Heart left ventricle (tissue), 16 donors: ENCODE data around the gene SLC29A3. TPM values are rescaled to one million over a fixed set of nuclear protein-coding genes. Genes with fewer than 3 reads are reported as not detected.

ENCODE experiments used
- ATAC-seq, 4 donors: fragments of 200-7000 bp; cut with Tn5 transposase; one replicate each; pipeline ENCODE4 v1.9.1; 2020 to 2022; ENCODE audit warnings: moderate library complexity in 4 of 4, mild to moderate bottlenecking in 3 of 4, moderate number of reproducible peaks in 1 of 4
- DNase-seq, 5 donors: peaks; one replicate each; pipeline ENCODE4 v3.0.0-alpha.2; 2020
- H3K27ac ChIP-seq, 12 donors: fragments of 200-600 bp; sonication (generic) in 4 of 12; one replicate each; pipeline versions ENCODE4 v1.5.0 to v1.8.0; 2016 to 2022; ENCODE audit warnings: mild to moderate bottlenecking in 2 of 12
- H3K27me3 ChIP-seq, 9 donors: fragments of 200-600 bp; sonication (generic) in 2 of 9; one replicate each; pipeline versions ENCODE4 v1.5.1 to v1.8.0; 2016 to 2022; ENCODE audit warnings: mild to moderate bottlenecking in 3 of 9
- H3K36me3 ChIP-seq, 9 donors: fragments of 200-600 bp; sonication (generic) in 2 of 9; one replicate each; pipeline versions ENCODE4 v1.5.0 to v1.8.0; 2018 to 2022; ENCODE audit warnings: mild to moderate bottlenecking in 2 of 9
- H3K4me1 ChIP-seq, 12 donors: fragments of 200-600 bp; sonication (generic) in 4 of 12; one replicate each; pipeline versions ENCODE4 v1.5.0 to v1.8.0; 2016 to 2022; ENCODE audit warnings: mild to moderate bottlenecking in 3 of 12
- H3K4me3 ChIP-seq, 12 donors: fragments of 200-600 bp; sonication (generic) in 4 of 12; one replicate each; pipeline versions ENCODE4 v1.5.0 to v1.8.0; 2017 to 2022; ENCODE audit warnings: mild to moderate bottlenecking in 9 of 12, moderate library complexity in 4 of 12
- H3K9me3 ChIP-seq, 12 donors: fragments of 200-600 bp; sonication (generic) in 4 of 12; one replicate each; pipeline versions ENCODE4 v1.5.0 to v1.8.0; 2016 to 2022; ENCODE audit warnings: mild to moderate bottlenecking in 1 of 12
- POLR2A ChIP-seq, 2 donors: fragments of 450-650 bp; IDR thresholded peaks; one replicate each; pipeline ENCODE4 v1.6.1; 2017; ENCODE audit warnings: antibody characterized with exemption in 2 of 2, mild to moderate bottlenecking in 2 of 2, moderate library complexity in 2 of 2
- WGBS, 4 donors: extraction: QIAGEN DNeasy Blood & Tissue Kit in 2 of 4; methylation state at CpG; one replicate each; pipeline versions ENCODE4 v1.1.5 to v1.1.7; 2013 to 2018; 5-methylcytosine and 5-hydroxymethylcytosine counted together
- intact Hi-C, 10 donors: fragments of 100-400 bp; cut with DNase I; formaldehyde crosslinking; loops; one replicate each; pipeline versions ENCODE4 v1.11.1 to v1.14.2; 2022
- polyA plus RNA-seq, 2 donors: library from polyadenylated mRNA; stranded (reverse); fragments of 200-250 nt; gene quantifications; one replicate each; pipeline ENCODE4 v1.2.3, GENCODE V29; 2013
- total RNA-seq, 9 donors: library from RNA; depleted of rRNA in 2 of 9; stranded (reverse); fragments of >200 nt in 2 of 9; fragmentation: NEBNext Ultra II Directional in 3 of 9; extraction: Animal tissue kit (Norgen Biotek cat#: 25700) in 3 of 9; gene quantifications; one replicate each; pipeline versions ENCODE4 v1.1.0 to v1.2.4, GENCODE V29; 2016 to 2023
- TF ChIP-seq, protein P1 (sequence below), 12 donors: fragments of 200-600 bp; sonication (generic) in 4 of 12; IDR thresholded peaks; one replicate each; pipeline versions ENCODE4 v1.5.0 to v1.8.0; 2018 to 2022; ENCODE audit warnings: antibody characterized with exemption in 12 of 12, mild to moderate bottlenecking in 5 of 12
- donor health status: ischemic (EF 13 %, LVEDD 7.1; RV severe dilation, severe dysfunction).
- donor health status: healthy with polysubstance abuse.
- donor health status: DM: no; HTN: yes; CAD: no.
- donor health status: DM: no; HTN: no; CAD: no.
- donor health status: ischemic (EF 25% LVEDD 6.9; RV normal size, moderate dysfunction).
- donor health status: ischemic (EF 25% LVEDD 5.7; RV mildly dilated, moderate dysfunction).
- donor health status: healthy.
- donor health status: DM: yes; HTN: yes; CAD: no.
- donor health status: ischemic (EF 35%, LVEDD 5.7; RV mildly dilated, moderate dysfunction).
- donor health status: nonischemic (EF 11% LVEDD 7.7; RV severe dilation, severe dysfunction).
- donor health status: DM: yes; HTN: yes; CAD: no.
- donor health status: PGD.
- donor health status: ischemic (EF 29% LVEDD 5.4; RV normal size, mild dysfunction).
- donor health status: nonischemic (EF 23%, LVEDD 6.1; RV moderate dilation, normal function).

Gene SLC29A3
- total and polyA plus RNA-seq, 11 donors = 0.76 to 6.2 (median 1.6) TPM

GRCh38 chr10:71366690-71367089 lies 47.6 kb downstream of the SLC29A3 start:
- Histone ChIP-seq H3K27ac (peak overlapping the region in 1 of 12 donors; percentile 64), H3K9me3 (no peaks in the 10 kb centered on the region), H3K4me1 (peaks cover 0 to 38% (median 0%) of the 10 kb centered on the region in 12 donors), H3K36me3 (peaks cover 0 to 17% (median 0%) of the 10 kb centered on the region in 9 donors), H3K4me3 (no peak overlapping the region), H3K27me3 (no peaks in the 10 kb centered on the region)
- intact Hi-C loops = no loop called here
- no peak for TF ChIP-seq POLR2A (IDR thresholded peaks at IDR 0.05)
- TF ChIP-seq, protein P1, sequence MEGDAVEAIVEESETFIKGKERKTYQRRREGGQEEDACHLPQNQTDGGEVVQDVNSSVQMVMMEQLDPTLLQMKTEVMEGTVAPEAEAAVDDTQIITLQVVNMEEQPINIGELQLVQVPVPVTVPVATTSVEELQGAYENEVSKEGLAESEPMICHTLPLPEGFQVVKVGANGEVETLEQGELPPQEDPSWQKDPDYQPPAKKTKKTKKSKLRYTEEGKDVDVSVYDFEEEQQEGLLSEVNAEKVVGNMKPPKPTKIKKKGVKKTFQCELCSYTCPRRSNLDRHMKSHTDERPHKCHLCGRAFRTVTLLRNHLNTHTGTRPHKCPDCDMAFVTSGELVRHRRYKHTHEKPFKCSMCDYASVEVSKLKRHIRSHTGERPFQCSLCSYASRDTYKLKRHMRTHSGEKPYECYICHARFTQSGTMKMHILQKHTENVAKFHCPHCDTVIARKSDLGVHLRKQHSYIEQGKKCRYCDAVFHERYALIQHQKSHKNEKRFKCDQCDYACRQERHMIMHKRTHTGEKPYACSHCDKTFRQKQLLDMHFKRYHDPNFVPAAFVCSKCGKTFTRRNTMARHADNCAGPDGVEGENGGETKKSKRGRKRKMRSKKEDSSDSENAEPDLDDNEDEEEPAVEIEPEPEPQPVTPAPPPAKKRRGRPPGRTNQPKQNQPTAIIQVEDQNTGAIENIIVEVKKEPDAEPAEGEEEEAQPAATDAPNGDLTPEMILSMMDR (IDR thresholded peaks at IDR 0.05) = no peak
- 85 to 93% (median 88%) methylated on average over 8 of the region's 8 CpGs for WGBS, 4 donors
- no peak for DNase-seq
- no peak for ATAC-seq

- Histone ChIP-seq H3K4me1 (peaks cover 0 to 44% (median 0%) of the 10 kb centered on the region in 12 donors), H3K36me3 (peaks cover 0 to 11% (median 0%) of the 10 kb centered on the region in 9 donors), H3K27me3 (no peaks in the 10 kb centered on the region), H3K9me3 (no peaks in the 10 kb centered on the region), H3K27ac (peak overlapping the region in 1 of 12 donors; percentile 64), H3K4me3 (no peak overlapping the region)
- DNase-seq (no peak), ATAC-seq (peak in 3 of 4 donors; percentile 20 to 47 (median 33))
- intact Hi-C loops = no loop called here
- 57 to 86% (median 74%) methylated on average over 1 to 2 of the region's 2 CpGs for WGBS, 4 donors
- no peak for TF ChIP-seq POLR2A (IDR thresholded peaks at IDR 0.05)
- TF ChIP-seq, protein P1 (IDR thresholded peaks at IDR 0.05) = no peak
Observed at GRCh38 chr10:71367271-71367670, 48.2 kb downstream of the SLC29A3 start.

DNA sequence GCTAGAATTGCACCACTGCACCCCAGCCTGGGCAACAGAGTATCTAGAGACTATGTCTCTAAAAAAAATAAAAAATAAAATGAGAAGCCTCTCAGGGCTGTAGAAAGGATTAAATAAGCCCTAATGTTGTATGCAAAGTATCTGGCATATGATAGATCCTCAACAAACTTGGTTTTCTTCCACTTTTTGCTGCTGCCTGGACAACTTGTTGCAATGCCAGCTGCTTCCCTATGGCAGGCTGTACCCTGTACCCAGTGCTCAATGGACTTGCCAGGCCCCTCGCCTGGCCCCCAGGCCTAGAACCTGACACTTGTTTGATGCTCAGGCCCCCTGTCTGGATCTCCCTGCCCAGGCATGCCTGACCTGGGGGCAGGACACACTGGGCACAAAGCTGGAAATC lies 49.1 kb downstream of the SLC29A3 start:
- 93 to 97% (median 94%) methylated on average over 1 of the region's 1 CpG for WGBS, 4 donors
- intact Hi-C loops = no loop called here
- peaks cover 0 to 2% (median 0%) of the 10 kb centered on the region in 9 donors for H3K36me3 ChIP-seq
- TF ChIP-seq POLR2A (IDR thresholded peaks at IDR 0.05) = no peak
- TF ChIP-seq, protein P1 (IDR thresholded peaks at IDR 0.05) = no peak
- DNase-seq (no peak), ATAC-seq (no peak)
- H3K4me1 ChIP-seq = peaks cover 0 to 53% (median 0%) of the 10 kb centered on the region in 12 donors
- no peaks in the 10 kb centered on the region for H3K27me3 ChIP-seq
- H3K27ac ChIP-seq = no peak overlapping the region
- H3K9me3 ChIP-seq = no peaks in the 10 kb centered on the region
- H3K4me3 ChIP-seq = no peak overlapping the region

DNA sequence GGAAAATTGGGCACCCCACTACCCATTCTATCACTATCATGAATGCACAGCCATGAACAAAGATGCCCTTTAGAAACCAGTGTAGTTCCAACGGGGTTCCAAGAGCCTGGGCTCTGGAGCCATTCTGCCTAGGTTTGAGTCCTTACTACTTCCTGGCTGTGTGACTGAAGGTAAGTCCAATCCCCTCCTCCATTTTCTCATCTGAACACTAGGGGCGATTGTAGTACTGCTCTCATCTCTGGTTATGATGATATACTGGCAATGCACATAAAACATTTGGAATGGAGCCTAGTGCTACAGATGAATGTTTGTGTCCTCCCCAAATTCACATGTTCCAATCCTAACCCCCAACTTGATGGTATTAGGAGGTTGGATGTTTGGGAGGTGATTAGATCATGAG lies 49.6 kb downstream of the SLC29A3 start:
- ATAC-seq = no peak
- no peaks in the 10 kb centered on the region for H3K9me3 ChIP-seq
- no peak overlapping the region for H3K27ac ChIP-seq
- no peaks in the 10 kb centered on the region for H3K36me3 ChIP-seq
- peaks cover 0 to 58% (median 0%) of the 10 kb centered on the region in 12 donors for H3K4me1 ChIP-seq
- no peak for DNase-seq
- no peaks in the 10 kb centered on the region for H3K27me3 ChIP-seq
- 66 to 80% (median 76%) methylated on average over 2 of the region's 2 CpGs for WGBS, 4 donors
- TF ChIP-seq, protein P1 (IDR thresholded peaks at IDR 0.05) = no peak
- no peak for TF ChIP-seq POLR2A (IDR thresholded peaks at IDR 0.05)
- intact Hi-C loops = no loop called here
- no peak overlapping the region for H3K4me3 ChIP-seq
